HepG2 (cell line): ENCODE results near the gene FAM114A1. TPM values are rescaled to one million over a fixed set of nuclear protein-coding genes. Genes with fewer than 3 reads are reported as not detected.
A peak's percentile ranks its signal among the peaks of the same experiment; 100 is the strongest.

ENCODE experiments used
- ATAC-seq: fragments of 200-7000 bp; cut with Tn5 transposase; 3 replicates; pipeline ENCODE4 v1.9.1; 2020; ENCODE audit warnings: mild to moderate bottlenecking, moderate library complexity
- BruUV-seq: library from RNA; stranded (reverse); fragments of 400-500 nt; replicated peaks from 2 replicates; lab custom pipeline; 2021; lab: Mats Ljungman, UMichigan
- CTCF ChIA-PET: fragments of 300-600 bp; formaldehyde crosslinking; extraction: SDS; loops from one replicate; lab custom pipeline; 2021; ENCODE audit warnings: low total read pairs, inconsistent platforms, low intra/inter-chr PET ratio; lab: Yijun Ruan, JAX
- POLR2A ChIA-PET: fragments of 350-600 bp; sonication (Branson Sonifier 250); formaldehyde crosslinking; loops from one replicate; lab custom pipeline; 2020; ENCODE audit warnings: antibody characterized with exemption, inconsistent platforms; lab: Yijun Ruan, JAX
- DNase-seq: peaks from one replicate; pipeline ENCODE4 v3.0.0-alpha.2; 2015; ENCODE audit warnings: low spot score
- FAIRE-seq: peaks from 3 replicates; lab custom pipeline; 2011; peaks lifted over from hg19 to GRCh38; lab: Jason Lieb, UNC
- H2AFZ ChIP-seq: one replicate; pipeline ENCODE4 v1.6.1; 2011; ENCODE audit warnings: low read length, inconsistent platforms
- H3K27ac ChIP-seq: fragments of 300-600 bp; 3 replicates; pipeline ENCODE4 v1.8.0; 2011; ENCODE audit warnings: mixed run types, mild to moderate bottlenecking, mixed read lengths, low read length, inconsistent platforms; ENCODE audit not compliant: insufficient read depth; ENCODE audit errors: extremely low read length
- H3K27me3 ChIP-seq, 2 experiments: fragments of 200-600 bp in 1 of 2; 2 replicates in 1 of 2; 3 replicates in 1 of 2; pipeline versions ENCODE4 v1.6.0 to v1.8.0; 2011; ENCODE audit warnings: low read length in 2 of 2, mild to moderate bottlenecking in 2 of 2, moderate library complexity in 2 of 2, inconsistent platforms in 1 of 2; ENCODE audit not compliant: insufficient read depth in 2 of 2, control insufficient read depth in 1 of 2
- H3K36me3 ChIP-seq, 2 experiments: fragments of 200-600 bp in 1 of 2; replicated peaks in 1 of 2; 2 replicates in 1 of 2; 3 replicates in 1 of 2; pipeline versions ENCODE4 v1.5.1 to v1.8.0; 2011; ENCODE audit warnings: low read length in 2 of 2, inconsistent platforms in 1 of 2; ENCODE audit not compliant: insufficient read depth in 2 of 2, control insufficient read depth in 1 of 2
- H3K4me1 ChIP-seq: 2 replicates; pipeline ENCODE4 v1.5.1; 2012; ENCODE audit warnings: low read length, inconsistent platforms; ENCODE audit not compliant: insufficient read depth
- H3K4me2 ChIP-seq: 2 replicates; pipeline ENCODE4 v1.6.0; 2011; ENCODE audit warnings: low read depth, low read length, inconsistent platforms
- H3K4me3 ChIP-seq, 3 experiments: fragments of 200-600 bp in 1 of 3; sonication (generic), shearing (Covaris generic) in 1 of 3; replicated peaks in 1 of 3; 2 replicates each; pipeline ENCODE4 v1.5.1; 2011 to 2016; ENCODE audit warnings: low read length in 3 of 3, inconsistent platforms in 2 of 3, low read depth in 2 of 3, mild to moderate bottlenecking in 2 of 3, control low read depth in 1 of 3, mixed read lengths in 1 of 3; ENCODE audit not compliant: insufficient read depth in 1 of 3
- H3K79me2 ChIP-seq: one replicate; pipeline ENCODE4 v1.6.1; 2011; ENCODE audit warnings: low read length, inconsistent platforms; ENCODE audit not compliant: insufficient read depth
- H3K9ac ChIP-seq: 2 replicates; pipeline ENCODE4 v1.6.0; 2011; ENCODE audit warnings: mild to moderate bottlenecking, low read depth, low read length, inconsistent platforms; ENCODE audit not compliant: insufficient read depth
- H3K9me3 ChIP-seq: 2 replicates; pipeline ENCODE4 v1.5.1; 2012; ENCODE audit warnings: mild to moderate bottlenecking, low read length
- H4K20me1 ChIP-seq: 2 replicates; pipeline ENCODE4 v1.6.0; 2011; ENCODE audit warnings: inconsistent platforms, mild to moderate bottlenecking, low read length, moderate library complexity; ENCODE audit not compliant: insufficient read depth
- ARNT ChIP-seq: fragments of 450-650 bp; IDR thresholded peaks from 2 replicates; pipeline ENCODE4 v1.6.1; 2017
- CBX1 ChIP-seq: IDR thresholded peaks from one replicate; pipeline ENCODE4 v1.6.1; 2016; ENCODE audit warnings: antibody characterized with exemption, low read depth
- CTCF ChIP-seq: sonication (generic); formaldehyde crosslinking; IDR thresholded peaks from 2 replicates; pipeline ENCODE4 v1.5.0; 2020; ENCODE audit warnings: mild to moderate bottlenecking, missing genetic modification reagents, moderate library complexity
- HMGXB4 ChIP-seq, 2 experiments: sonication (generic) in 1 of 2; formaldehyde crosslinking in 1 of 2; IDR thresholded peaks; 2 replicates each; pipeline versions ENCODE4 v1.4.0 to v1.6.1; 2018 to 2020; ENCODE audit warnings: missing genetic modification reagents in 2 of 2, borderline replicate concordance in 1 of 2, low read depth in 1 of 2, mild to moderate bottlenecking in 1 of 2, missing biosample characterization in 1 of 2
- MEIS1 ChIP-seq: sonication (generic); formaldehyde crosslinking; IDR thresholded peaks from 2 replicates; pipeline ENCODE4 v1.9.0; 2021; ENCODE audit warnings: mild to moderate bottlenecking, missing genetic modification reagents, moderate library complexity, borderline replicate concordance
- SMC3 ChIP-seq: IDR thresholded peaks from 2 replicates; pipeline ENCODE4 v1.6.1; 2011; ENCODE audit warnings: low read length, improper control_type of control experiment
- STAG1 ChIP-seq: sonication (generic); formaldehyde crosslinking; IDR thresholded peaks from 2 replicates; pipeline ENCODE4 v1.4.0; 2020; ENCODE audit warnings: missing genetic modification reagents
- TEAD3 ChIP-seq: optimal IDR thresholded peaks from 2 replicates; pipeline ENCODE3; 2016; ENCODE audit warnings: borderline replicate concordance
- ZMAT5 ChIP-seq: sonication (generic); formaldehyde crosslinking; IDR thresholded peaks from 2 replicates; pipeline ENCODE4 v1.5.0; 2020; ENCODE audit warnings: mild to moderate bottlenecking, low read depth, missing genetic modification reagents, borderline replicate concordance
- ZNF3 ChIP-seq: IDR thresholded peaks from 2 replicates; pipeline ENCODE4 v1.7.0; 2017; ENCODE audit warnings: inconsistent platforms
- ZNF501 ChIP-seq: sonication (generic); formaldehyde crosslinking; IDR thresholded peaks from 2 replicates; pipeline ENCODE4 v1.5.1; 2020; ENCODE audit warnings: mild to moderate bottlenecking, moderate library complexity, missing genetic modification reagents
- ZNF607 ChIP-seq: sonication (generic); formaldehyde crosslinking; IDR thresholded peaks from 2 replicates; pipeline ENCODE4 v1.5.1; 2020; ENCODE audit warnings: missing genetic modification reagents, mild to moderate bottlenecking, borderline replicate concordance
- ZNF609 ChIP-seq: sonication (generic); formaldehyde crosslinking; IDR thresholded peaks from 2 replicates; pipeline ENCODE4 v1.4.0; 2020; ENCODE audit warnings: mild to moderate bottlenecking, missing genetic modification reagents, borderline replicate concordance
- ZNF652 ChIP-seq: IDR thresholded peaks from 2 replicates; pipeline ENCODE4 v1.6.1; 2016; ENCODE audit warnings: low read depth, borderline replicate concordance
- WGBS: methylation state at CpG from one replicate; pipeline ENCODE4 v1.1.6; 2017; ENCODE audit warnings: low lambda C conversion rate; 5-methylcytosine and 5-hydroxymethylcytosine counted together
- in situ Hi-C: cut with HindIII; loops from 2 replicates; pipeline ENCODE4 v1.10.0; 2017; ENCODE audit warnings: low pct_unique_long_range_greater_than_20kb; ENCODE audit not compliant: extremely low pct_ligation_motif_present
- intact Hi-C: fragments of 100-400 bp; cut with micrococcal nuclease; formaldehyde crosslinking; loops from one replicate; pipeline ENCODE4 v1.10.0; 2022; ENCODE audit not compliant: unreplicated experiment
- polyA plus RNA-seq, 8 experiments: library from polyadenylated mRNA; depleted of rRNA in 3 of 8; stranded (reverse) in 7 of 8; unstranded in 1 of 8; fragments of >200 nt; fragmentation: Illumina TruSeq in 4 of 8; extraction: Trizol in 4 of 8; gene quantifications; 2 replicates each; pipeline versions ENCODE4 v1.2.1 to v1.2.3, GENCODE V29; 2011 to 2016; ENCODE audit warnings: low read depth in 4 of 8, missing spikeins in 1 of 8, mixed read lengths in 1 of 8; ENCODE audit not compliant: insufficient read depth in 1 of 8
- total RNA-seq, 5 experiments: library from RNA; depleted of rRNA; stranded (reverse); fragments of >200 nt; fragmentation: Illumina TruSeq; extraction: Trizol; gene quantifications; 2 replicates each; pipeline ENCODE4 v1.2.3, GENCODE V29; 2016; ENCODE audit warnings: low read depth in 1 of 5

The FAM114A1 gene
- total and polyA plus RNA-seq, 2 of the 13 experiments (the other 11 are each of a cell fraction or from before 2014, with no cell fraction given): 61.0 to 76.9 TPM

GRCh38 chr4:38859501-38859900 lies 8.1 kb upstream of the FAM114A1 start (continued):
- TF ChIP-seq ZNF609 (CRISPR knock-in tag) (no peak), ZNF3 (CRISPR knock-in tag) (no peak), ZNF501 (CRISPR knock-in tag) (no peak), ZMAT5 (CRISPR knock-in tag) (no peak), ARNT (no peak)

GRCh38 chr4:38860788-38861424 lies 6.7 kb upstream of the FAM114A1 start:
- CTCF ChIA-PET: interaction anchor here (0.6 kb wide), 1 partner anchor 138 kb away, joined by 3 read pairs; no protein-coding TSS in a partner anchor
- in situ Hi-C loops: no loop called here
- peak; percentile 92 for ATAC-seq
- TF ChIP-seq STAG1 (CRISPR knock-in tag): peak; percentile 35; the same call in 1 of the 2 replicates
- TF ChIP-seq SMC3: peak; percentile 41; the same call in 1 of the 2 replicates
- TF ChIP-seq TEAD3: peak; percentile 12
- TF ChIP-seq ZNF607 (CRISPR knock-in tag): no peak
- no peak for TF ChIP-seq CBX1
- TF ChIP-seq MEIS1 (CRISPR knock-in tag): no peak
- TF ChIP-seq CTCF: peak; percentile 74
- TF ChIP-seq HMGXB4 (CRISPR knock-in tag; IDR thresholded peaks at IDR 0.05; ENCODE audit: borderline replicate concordance in 1 of 2, low read depth in 1 of 2): 0 out of 4 replicates have a peak, but pooled peaks of 1 of the 2 experiments have one; percentile 38
- TF ChIP-seq ZNF652 (CRISPR knock-in tag): peak; percentile 95

More at GRCh38 chr4:38860788-38861424, 6.7 kb upstream of the FAM114A1 start:
- FAIRE-seq (peak; percentile 89), DNase-seq (peak; percentile 66)
- Histone ChIP-seq H2AFZ (no peak overlapping the region), H3K27ac (no peak overlapping the region), H3K9ac (no peak overlapping the region), H3K36me3 (no peaks in the 10 kb centered on the region), H4K20me1 (no peaks in the 10 kb centered on the region), H3K9me3 (no peaks in the 10 kb centered on the region), H3K79me2 (no peaks in the 10 kb centered on the region), H3K4me1 (peaks cover 20% of the 10 kb centered on the region), H3K4me2 (no peak overlapping the region), H3K27me3 (no peaks in the 10 kb centered on the region), H3K4me3 (no peak overlapping the region)
- intact Hi-C loops: no loop called here
- POLR2A ChIA-PET: interaction anchor here (0.6 kb wide), 1 partner anchor 321 kb away, joined by 3 read pairs; no protein-coding TSS in a partner anchor
- WGBS: 13% methylated on average over 5 of the region's 5 CpGs
- no TSS peak for BruUV-seq
